PFSK-1 (cell line): Measurements from ENCODE around the gene SLC44A2.

ENCODE experiments used
- FOXP2 ChIP-seq: optimal IDR thresholded peaks from 2 replicates; pipeline ENCODE3; 2011; ENCODE audit warnings: borderline replicate concordance, control low read depth, inconsistent platforms; ENCODE audit not compliant: insufficient read depth; ENCODE audit errors: extremely low read length, extremely low read depth
- POLR2AphosphoS5 ChIP-seq: IDR thresholded peaks from 2 replicates; pipeline ENCODE4 v1.6.1; 2012; ENCODE audit warnings: low read depth, mild to moderate bottlenecking, control low read depth, low read length, moderate library complexity
- SIN3A ChIP-seq: IDR thresholded peaks from 2 replicates; pipeline ENCODE4 v1.6.1; 2012; ENCODE audit warnings: mild to moderate bottlenecking, low read length, moderate library complexity, borderline replicate concordance; ENCODE audit not compliant: insufficient read depth
- TAF1 ChIP-seq: IDR thresholded peaks from 2 replicates; pipeline ENCODE4 v1.6.1; 2012; ENCODE audit warnings: low read length, control low read depth, borderline replicate concordance; ENCODE audit not compliant: insufficient read depth
- TF ChIP-seq, protein P1 (sequence below), 2 experiments: IDR thresholded peaks; 2 replicates each; pipeline versions ENCODE4 v1.6.1 to v1.8.0; 2011 to 2012; ENCODE audit warnings: low read depth in 2 of 2, low read length in 2 of 2, control low read depth in 1 of 2, inconsistent platforms in 1 of 2, mild to moderate bottlenecking in 1 of 2, moderate library complexity in 1 of 2; ENCODE audit not compliant: insufficient read depth in 1 of 2

DNA sequence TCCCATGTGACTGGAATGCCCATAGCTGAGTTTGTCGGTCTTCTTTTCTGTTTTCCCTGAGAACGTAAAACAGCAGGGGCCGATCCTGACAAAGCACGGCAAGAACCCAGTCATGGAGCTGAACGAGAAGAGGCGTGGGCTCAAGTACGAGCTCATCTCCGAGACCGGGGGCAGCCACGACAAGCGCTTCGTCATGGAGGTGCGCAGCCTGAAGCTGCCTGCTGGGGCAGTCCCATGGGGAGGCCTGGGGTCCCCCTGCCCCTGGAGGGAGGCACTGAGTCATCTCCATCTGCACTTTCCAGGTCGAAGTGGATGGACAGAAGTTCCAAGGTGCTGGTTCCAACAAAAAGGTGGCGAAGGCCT is 57.7 kb downstream of the SLC44A2 start:
- TF ChIP-seq TAF1 (no peak), SIN3A (no peak), POLR2AphosphoS5 (no peak), FOXP2 (no peak)
- TF ChIP-seq, protein P1, sequence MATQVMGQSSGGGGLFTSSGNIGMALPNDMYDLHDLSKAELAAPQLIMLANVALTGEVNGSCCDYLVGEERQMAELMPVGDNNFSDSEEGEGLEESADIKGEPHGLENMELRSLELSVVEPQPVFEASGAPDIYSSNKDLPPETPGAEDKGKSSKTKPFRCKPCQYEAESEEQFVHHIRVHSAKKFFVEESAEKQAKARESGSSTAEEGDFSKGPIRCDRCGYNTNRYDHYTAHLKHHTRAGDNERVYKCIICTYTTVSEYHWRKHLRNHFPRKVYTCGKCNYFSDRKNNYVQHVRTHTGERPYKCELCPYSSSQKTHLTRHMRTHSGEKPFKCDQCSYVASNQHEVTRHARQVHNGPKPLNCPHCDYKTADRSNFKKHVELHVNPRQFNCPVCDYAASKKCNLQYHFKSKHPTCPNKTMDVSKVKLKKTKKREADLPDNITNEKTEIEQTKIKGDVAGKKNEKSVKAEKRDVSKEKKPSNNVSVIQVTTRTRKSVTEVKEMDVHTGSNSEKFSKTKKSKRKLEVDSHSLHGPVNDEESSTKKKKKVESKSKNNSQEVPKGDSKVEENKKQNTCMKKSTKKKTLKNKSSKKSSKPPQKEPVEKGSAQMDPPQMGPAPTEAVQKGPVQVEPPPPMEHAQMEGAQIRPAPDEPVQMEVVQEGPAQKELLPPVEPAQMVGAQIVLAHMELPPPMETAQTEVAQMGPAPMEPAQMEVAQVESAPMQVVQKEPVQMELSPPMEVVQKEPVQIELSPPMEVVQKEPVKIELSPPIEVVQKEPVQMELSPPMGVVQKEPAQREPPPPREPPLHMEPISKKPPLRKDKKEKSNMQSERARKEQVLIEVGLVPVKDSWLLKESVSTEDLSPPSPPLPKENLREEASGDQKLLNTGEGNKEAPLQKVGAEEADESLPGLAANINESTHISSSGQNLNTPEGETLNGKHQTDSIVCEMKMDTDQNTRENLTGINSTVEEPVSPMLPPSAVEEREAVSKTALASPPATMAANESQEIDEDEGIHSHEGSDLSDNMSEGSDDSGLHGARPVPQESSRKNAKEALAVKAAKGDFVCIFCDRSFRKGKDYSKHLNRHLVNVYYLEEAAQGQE (IDR thresholded peaks at IDR 0.05; ENCODE audit: insufficient read depth in 1 of 2, low read depth in 2 of 2, low read length in 2 of 2) = no peak
